Keratinocyte (primary cell): ENCODE data around the gene PHLPP2. TPM values are rescaled to one million over a fixed set of nuclear protein-coding genes. Genes with fewer than 3 reads are reported as not detected.

ENCODE experiments used
- polyA plus RNA-seq, 5 experiments: library from polyadenylated mRNA; depleted of rRNA in 3 of 5; stranded (reverse) in 3 of 5; stranded (forward) in 1 of 5; unstranded in 1 of 5; fragments of >200 nt; gene quantifications; 1 replicate in 1 of 5; 2 replicates in 3 of 5; 3 replicates in 1 of 5; pipeline versions ENCODE4 v1.2.1 to v1.2.3, GENCODE V29; 2011 to 2012; ENCODE audit warnings: missing spikeins in 2 of 5, low read depth in 1 of 5, low replicate concordance in 1 of 5
- small RNA-seq, 3 experiments: library from RNA; depleted of rRNA; stranded (forward); fragments of <200 nt; gene quantifications; one replicate each; pipeline ENCODE3, GENCODE V24; 2012; ENCODE audit warnings: low read depth in 3 of 3, low replicate concordance in 1 of 3; ENCODE audit not compliant: insufficient read length in 3 of 3

PHLPP2 gene
- polyA plus RNA-seq, 1 donor (not counting 4 experiments of a cell fraction or from before 2014, with no cell fraction given) = 6.5 TPM

Small RNAs within 50 kb of the gene (small RNA-seq; reads per million reads assigned to genes)
- gene RNU6-208P = 0 reads per million in 3 experiments
- 0 reads per million in 3 experiments for gene SNORA70D
- gene SNORD71 = 56.7 to 556 (median 129) reads per million in 3 experiments

Other genes starting within 250 kb of the PHLPP2 start
- gene ZNF19, start 235.4 kb downstream of the PHLPP2 start, polyA plus RNA-seq = 1.2 to 1.7 TPM (median 1.2 TPM) in 3 replicates
- 0.14 TPM in 3 replicates for gene CHST4, start 198.3 kb downstream of the PHLPP2 start, polyA plus RNA-seq
- 0.14 TPM in 1 of 3 replicates, not detected in the others for gene TAT, start 147.6 kb downstream of the PHLPP2 start, polyA plus RNA-seq
- 11.4 to 17.8 TPM (median 11.6 TPM) in 3 replicates for gene MARVELD3, start 98.5 kb downstream of the PHLPP2 start, polyA plus RNA-seq
- 61.7 to 82.5 TPM (median 62.5 TPM) in 3 replicates for gene AP1G1, start 84.1 kb upstream of the PHLPP2 start, polyA plus RNA-seq
- 10.8 to 16.0 TPM (median 12.8 TPM) in 3 replicates for gene ATXN1L, start 121.3 kb upstream of the PHLPP2 start, polyA plus RNA-seq
- 2.9 to 4.2 TPM (median 3.1 TPM) in 3 replicates for gene ZNF821, start 159.5 kb upstream of the PHLPP2 start, polyA plus RNA-seq
- gene IST1, start 170.8 kb upstream of the PHLPP2 start, polyA plus RNA-seq = 179 to 188 TPM (median 187 TPM) in 3 replicates